HG02763 (cell line): ENCODE results near the gene CDK1.

ENCODE experiments used
- ATAC-seq: cut with Tn5 transposase; IDR thresholded peaks from one replicate; pipeline ENCODE4 v1.9.1; 2021; ENCODE audit warnings: mild to moderate bottlenecking, moderate library complexity; ENCODE audit not compliant: unreplicated experiment

The CDK1 gene

DNA sequence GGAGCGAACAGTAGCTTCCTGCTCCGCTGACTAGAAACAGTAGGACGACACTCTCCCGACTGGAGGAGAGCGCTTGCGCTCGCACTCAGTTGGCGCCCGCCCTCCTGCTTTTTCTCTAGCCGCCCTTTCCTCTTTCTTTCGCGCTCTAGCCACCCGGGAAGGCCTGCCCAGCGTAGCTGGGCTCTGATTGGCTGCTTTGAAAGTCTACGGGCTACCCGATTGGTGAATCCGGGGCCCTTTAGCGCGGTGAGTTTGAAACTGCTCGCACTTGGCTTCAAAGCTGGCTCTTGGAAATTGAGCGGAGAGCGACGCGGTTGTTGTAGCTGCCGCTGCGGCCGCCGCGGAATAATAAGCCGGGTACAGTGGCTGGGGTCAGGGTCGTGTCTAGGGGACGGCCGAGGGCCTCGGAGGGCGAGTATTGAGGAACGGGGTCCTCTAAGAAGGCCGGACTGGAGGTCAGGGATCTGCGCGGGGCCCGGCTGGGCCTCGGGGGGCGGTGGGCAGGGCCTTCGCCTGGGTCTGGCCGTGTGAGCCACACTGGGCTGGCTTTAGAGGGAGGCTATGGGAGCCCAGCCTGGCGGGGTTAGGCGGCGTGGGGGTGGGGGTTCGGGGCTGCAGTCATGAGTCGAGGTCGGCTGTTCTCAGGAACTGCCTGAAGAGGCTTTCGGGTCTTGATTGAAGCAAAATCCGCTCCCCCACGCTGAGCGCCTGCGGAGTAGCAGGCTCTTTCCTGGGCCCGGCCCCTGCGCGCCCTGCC, at the start of gene CDK1:
Gene CDK1 (plus strand): TSS at position 265 of the 757 bp plus-strand sequence. CDS start 1,688 bp downstream, outside the sequence.
- peak; percentile 97 for ATAC-seq

DNA sequence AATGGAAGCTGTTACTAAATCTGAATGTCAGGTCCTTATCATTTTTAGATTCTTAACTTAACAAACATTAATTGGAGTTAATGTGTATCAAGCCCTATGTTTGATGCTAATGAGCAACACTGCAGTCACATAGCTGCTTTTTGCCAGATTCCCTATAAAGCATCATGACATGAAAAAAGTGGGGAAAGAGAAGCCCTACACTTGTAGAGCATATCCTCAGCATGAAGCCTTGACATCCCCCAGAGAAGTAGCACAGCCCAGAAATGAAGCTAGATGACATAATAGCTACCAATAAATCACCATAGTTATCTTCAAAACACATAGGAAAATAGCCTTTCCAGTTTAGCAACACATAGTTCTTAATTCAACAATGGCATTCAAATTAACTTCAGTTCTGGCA, 49.2 kb upstream of the CDK1 start:
- no peak for ATAC-seq

- ATAC-seq = peak; percentile 72
Observed at GRCh38 chr10:60731134-60731885, 47.0 kb upstream of the CDK1 start.

GRCh38 chr10:60732198-60732806, 46.0 kb upstream of the CDK1 start:
- ATAC-seq = no peak

DNA sequence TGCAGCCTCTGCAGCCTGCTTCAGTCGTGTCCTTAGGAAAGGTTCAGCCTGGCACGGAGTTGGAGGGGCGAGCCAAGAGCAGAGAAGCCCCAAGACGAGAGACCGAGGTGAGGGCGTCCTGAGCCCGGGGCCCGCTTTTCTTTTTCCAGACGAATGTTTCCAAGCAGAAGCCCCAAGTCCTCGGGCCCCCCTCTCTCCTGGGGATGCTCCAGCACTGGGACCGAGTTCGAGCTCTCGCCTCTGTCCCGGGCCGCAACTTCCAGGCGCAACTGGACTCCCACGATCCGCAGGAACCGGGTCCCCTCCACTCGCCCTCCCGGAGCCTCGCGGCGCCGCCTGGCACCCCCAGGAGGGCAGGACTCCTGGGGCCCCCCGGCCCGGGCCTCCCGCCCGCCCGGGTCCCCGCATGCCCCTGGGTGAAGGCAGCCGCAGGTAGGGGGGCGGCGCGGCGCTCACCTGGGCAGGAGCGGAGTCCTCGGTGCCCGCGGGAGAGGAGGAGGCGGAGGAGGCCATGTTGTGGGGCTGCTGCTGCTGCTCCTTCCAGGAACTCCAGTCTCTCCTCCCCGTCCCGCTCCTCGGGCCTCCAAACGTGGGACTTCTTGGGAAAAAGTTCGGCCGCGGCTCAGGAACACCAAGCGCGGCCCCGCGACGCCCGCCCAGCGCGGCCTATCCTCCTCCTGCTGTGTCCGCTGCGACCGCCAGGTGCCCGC, 45.3 kb upstream of the CDK1 start:
- peak; percentile 54 for ATAC-seq

DNA sequence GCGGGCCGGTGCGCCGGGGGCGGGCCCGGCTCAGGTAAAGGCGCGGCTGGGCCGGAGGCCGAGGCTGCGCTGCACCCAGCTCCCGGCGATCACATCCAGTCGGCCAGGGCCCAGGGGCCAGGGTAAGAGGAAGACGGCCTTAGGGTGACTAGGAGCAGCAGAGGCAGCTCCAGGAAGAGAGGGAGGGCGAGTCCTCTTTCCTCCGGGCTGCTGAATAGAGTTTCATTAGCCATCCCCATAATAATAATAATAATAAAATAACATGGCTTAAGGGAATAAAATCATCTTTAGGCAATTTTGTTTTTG, 44.8 kb upstream of the CDK1 start:
- no peak for ATAC-seq

DNA sequence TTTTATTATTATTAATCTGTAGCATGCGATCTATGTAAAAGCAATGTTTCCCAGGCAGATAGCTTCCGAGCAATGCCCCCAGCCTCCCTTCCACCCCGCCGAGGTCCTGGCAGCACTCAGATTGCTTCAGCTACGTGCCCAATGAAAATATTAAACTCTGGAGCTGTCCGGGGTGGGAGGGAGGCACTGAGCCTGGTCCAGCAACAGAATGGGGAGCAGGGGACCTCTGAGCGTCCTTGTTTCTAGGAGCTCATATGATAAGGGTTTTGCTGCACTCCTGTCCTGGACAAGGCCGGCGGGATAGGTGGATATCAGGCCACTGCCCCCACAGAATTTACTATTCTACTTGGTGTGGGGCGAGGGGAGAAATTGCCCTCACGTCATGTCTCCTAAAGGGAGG, 44.5 kb upstream of the CDK1 start:
- no peak for ATAC-seq

DNA sequence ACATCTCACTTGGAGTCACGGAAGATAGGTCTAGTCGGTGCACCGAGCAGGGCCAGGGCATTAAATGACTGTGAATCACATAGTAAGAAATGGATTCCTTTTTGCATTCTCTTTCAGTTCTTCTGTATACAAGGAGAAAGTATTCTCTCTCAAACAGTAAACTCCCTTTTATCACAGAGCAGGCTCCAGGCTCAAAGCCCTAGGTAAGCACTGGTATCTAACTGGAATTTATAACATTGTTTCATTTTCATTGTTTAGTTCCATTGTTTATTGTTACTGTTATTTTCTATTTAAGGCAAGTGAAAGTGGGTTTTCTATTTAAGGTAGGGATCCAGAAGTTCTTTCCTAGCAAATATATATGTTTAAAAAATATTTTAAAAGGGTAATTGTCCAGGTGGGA, 44.1 kb upstream of the CDK1 start:
- no peak for ATAC-seq

- ATAC-seq = no peak
Observed at GRCh38 chr10:60735244-60735643, 43.0 kb upstream of the CDK1 start.

- no peak for ATAC-seq
Observed at GRCh38 chr10:60737242-60737641, 41.0 kb upstream of the CDK1 start.

GRCh38 chr10:60739558-60739957, 38.7 kb upstream of the CDK1 start:
- no peak for ATAC-seq

- ATAC-seq = no peak
Observed at GRCh38 chr10:60742512-60742911, 35.8 kb upstream of the CDK1 start.

DNA sequence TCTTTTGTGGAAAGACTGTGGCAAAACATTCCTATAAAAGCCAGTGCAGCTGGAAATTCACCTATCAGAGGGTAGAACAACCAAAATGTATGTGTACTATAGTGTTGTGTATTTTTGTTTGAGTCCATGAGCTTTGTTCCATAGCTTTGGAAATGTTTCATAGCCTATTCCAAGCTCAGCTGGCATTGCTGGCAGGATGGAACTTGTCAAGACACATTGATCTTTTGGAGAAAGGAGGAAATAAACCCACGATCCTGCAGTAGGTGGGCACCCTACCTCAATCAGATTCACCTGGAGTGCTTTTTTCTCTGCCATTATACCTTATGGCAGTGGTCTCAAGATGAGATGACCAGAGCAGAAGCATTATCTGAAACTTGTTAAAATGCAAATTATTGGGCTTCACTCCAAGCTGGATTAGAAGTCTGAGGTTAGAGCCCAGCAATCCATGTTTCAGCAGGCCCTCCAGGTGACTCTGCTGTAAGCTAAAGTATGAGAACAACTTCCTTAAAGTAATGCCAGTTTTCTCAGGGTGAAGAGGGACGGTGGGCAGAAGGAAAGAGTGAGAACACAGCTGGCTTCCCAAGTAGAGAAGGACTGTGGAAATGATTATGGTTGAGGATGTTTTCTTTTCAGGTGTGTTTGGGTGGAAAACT, 30.3 kb upstream of the CDK1 start:
- ATAC-seq = no peak

DNA sequence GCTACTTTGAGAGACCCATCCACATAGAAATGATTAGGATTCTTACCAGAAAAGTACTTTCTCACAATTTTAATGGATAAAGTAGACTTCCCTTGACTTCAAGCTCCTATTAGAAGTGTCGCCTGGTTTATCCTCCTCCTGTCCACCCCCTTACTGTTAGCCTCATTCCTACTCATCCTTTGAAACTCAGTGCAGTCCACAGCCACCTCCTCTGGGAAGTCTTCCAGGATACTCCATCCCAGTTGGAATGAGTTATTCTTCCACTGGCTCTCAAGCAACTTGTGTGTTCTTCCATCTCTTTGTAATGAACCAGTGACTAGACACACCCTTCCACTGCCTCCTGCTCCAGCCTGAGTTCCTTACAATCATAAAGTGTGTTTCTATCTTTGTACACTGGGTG, 25.1 kb upstream of the CDK1 start:
- ATAC-seq = no peak

- no peak for ATAC-seq
Observed at GRCh38 chr10:60753817-60754216, 24.5 kb upstream of the CDK1 start.

GRCh38 chr10:60757420-60757895, 20.8 kb upstream of the CDK1 start:
- no peak for ATAC-seq

GRCh38 chr10:60759181-60759580, 19.1 kb upstream of the CDK1 start:
- no peak for ATAC-seq

DNA sequence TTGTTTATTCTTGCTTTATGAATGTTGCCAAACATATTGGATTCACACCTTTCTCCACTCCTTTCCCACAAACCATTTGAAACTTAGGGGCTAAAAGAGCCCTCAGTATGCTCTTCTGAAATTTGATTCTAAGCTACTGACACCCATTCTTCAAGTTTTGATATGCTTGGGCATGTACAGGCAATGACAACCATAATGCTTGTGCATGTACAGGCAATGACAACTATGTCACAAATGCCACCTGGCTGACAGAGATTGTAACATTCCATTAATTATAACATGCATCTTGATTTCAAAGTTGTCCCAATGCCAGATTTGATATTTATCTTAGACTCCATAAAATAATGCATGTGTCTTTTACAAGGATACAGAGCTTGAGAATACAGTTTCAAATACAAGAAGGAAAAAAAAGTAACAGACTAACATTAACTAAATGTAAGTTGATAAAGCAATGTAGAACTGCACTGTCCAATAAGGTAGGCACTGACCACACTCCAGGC, 17.5 kb upstream of the CDK1 start:
- ATAC-seq = no peak

- ATAC-seq = no peak
Observed at GRCh38 chr10:60762554-60762953, 15.7 kb upstream of the CDK1 start.

GRCh38 chr10:60767424-60767823, 10.9 kb upstream of the CDK1 start:
- no peak for ATAC-seq

DNA sequence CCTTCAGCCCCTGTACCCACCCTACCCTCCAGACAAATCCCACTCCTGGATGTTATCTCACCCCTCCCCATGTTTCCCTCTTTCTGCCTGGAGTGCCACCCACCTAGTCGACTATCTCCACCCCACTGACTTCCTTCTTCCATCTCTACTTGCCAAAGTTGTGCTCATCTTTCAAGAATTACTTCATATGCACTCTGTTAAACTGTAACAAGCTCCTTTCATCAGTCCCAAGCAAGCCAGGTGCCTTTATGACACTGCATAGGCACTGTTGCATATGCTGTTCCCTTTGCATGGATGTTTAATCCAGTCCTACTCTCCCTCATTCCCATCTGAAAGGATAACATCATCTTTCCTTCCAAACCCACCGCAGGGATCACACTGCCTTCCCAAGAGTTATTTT, 8.9 kb upstream of the CDK1 start:
- ATAC-seq = no peak
